Esophagus squamous epithelium (tissue), 4 donors: Measurements from ENCODE around the gene POTEF.
"Not testable (repeated sequence)": the region's sequence is repeated elsewhere in the genome, so short reads cannot be mapped to it uniquely, and the experiment has no call there.

Source experiments
- POLR2A ChIP-seq, 4 donors: fragments of 450-650 bp; IDR thresholded peaks; one replicate each; pipeline ENCODE4 v1.6.1; 2017; ENCODE audit warnings: antibody characterized with exemption in 4 of 4, mild to moderate bottlenecking in 4 of 4, moderate library complexity in 3 of 4
- TF ChIP-seq, protein P1 (sequence below), 6 experiments: fragments of 450-650 bp in 4 of 6; fragments of 200-600 bp in 2 of 6; sonication (generic) in 2 of 6; IDR thresholded peaks; one replicate each; pipeline ENCODE4 v1.5.1; 2016 to 2019; ENCODE audit warnings: antibody characterized with exemption in 6 of 6, mild to moderate bottlenecking in 4 of 6, moderate library complexity in 4 of 6

DNA sequence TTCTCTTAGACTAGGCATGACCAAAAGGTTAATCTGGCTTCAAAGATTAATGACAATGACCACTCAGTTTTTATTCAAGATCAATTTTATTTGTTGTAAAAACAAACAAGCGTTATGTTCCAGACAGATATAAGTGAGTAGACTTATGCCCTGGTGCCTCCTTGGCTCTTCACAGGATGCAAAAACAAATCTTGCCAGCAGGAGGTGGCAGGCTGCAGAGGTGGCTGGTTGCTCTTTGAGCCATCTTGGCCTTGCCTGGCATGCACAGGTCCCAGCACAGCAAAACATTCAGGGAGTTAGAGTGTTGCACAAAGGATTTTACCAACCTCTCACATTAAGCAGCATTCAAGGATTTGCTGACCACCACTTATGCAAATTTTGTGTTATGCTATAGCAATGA is 103.1 kb downstream of the POTEF start:
- not testable (repeated sequence) for TF ChIP-seq POLR2A (IDR thresholded peaks at IDR 0.05)
- TF ChIP-seq, protein P1, sequence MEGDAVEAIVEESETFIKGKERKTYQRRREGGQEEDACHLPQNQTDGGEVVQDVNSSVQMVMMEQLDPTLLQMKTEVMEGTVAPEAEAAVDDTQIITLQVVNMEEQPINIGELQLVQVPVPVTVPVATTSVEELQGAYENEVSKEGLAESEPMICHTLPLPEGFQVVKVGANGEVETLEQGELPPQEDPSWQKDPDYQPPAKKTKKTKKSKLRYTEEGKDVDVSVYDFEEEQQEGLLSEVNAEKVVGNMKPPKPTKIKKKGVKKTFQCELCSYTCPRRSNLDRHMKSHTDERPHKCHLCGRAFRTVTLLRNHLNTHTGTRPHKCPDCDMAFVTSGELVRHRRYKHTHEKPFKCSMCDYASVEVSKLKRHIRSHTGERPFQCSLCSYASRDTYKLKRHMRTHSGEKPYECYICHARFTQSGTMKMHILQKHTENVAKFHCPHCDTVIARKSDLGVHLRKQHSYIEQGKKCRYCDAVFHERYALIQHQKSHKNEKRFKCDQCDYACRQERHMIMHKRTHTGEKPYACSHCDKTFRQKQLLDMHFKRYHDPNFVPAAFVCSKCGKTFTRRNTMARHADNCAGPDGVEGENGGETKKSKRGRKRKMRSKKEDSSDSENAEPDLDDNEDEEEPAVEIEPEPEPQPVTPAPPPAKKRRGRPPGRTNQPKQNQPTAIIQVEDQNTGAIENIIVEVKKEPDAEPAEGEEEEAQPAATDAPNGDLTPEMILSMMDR (IDR thresholded peaks at IDR 0.05): not testable (repeated sequence)
